ENCODE data around the gene CELF5. TPM values are rescaled to one million over a fixed set of nuclear protein-coding genes. Genes with fewer than 3 reads are reported as not detected.
A peak's percentile ranks its signal among the peaks of the same experiment; 100 is the strongest.

Gene CELF5
- total and polyA plus RNA-seq, 9 of the 15 experiments (the other 6 are each of a cell fraction or from before 2014, with no cell fraction given) = 0.01 to 0.56 (median 0.22) TPM

DNA sequence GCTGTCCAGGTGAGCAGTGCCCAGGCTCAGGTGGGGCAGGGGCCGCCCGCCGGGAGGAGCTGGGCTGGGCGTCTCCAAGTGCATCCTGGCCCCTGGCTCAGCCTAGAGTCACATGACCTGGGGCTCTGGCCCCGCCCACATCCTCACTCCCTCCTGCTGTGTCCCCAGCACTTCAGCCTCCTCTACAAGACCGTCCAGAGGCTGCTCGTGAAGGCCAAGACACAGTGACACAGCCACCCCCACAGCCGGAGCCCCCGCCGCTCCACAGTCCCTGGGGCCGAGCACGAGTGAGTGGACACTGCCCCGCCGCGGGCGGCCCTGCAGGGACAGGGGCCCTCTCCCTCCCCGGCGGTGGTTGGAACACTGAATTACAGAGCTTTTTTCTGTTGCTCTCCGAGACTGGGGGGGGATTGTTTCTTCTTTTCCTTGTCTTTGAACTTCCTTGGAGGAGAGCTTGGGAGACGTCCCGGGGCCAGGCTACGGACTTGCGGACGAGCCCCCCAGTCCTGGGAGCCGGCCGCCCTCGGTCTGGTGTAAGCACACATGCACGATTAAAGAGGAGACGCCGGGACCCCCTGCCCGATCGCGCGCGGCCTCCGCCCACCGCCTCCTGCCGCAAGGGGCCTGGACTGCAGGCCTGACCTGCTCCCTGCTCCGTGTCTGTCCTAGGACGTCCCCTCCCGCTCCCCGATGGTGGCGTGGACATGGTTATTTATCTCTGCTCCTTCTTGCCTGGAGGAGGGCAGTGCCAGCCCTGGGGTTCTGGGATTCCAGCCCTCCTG is 16.8 kb upstream of the CELF5 start:
- BruUV-seq (replicated peaks) = TSS peak; percentile 30
- ATAC-seq = peak; percentile 75
- Histone ChIP-seq H2AFZ (ENCODE audit: low read depth, low read length) (no peak overlapping the region), H3K4me1 (replicated peaks in 1 of 2; ENCODE audit: control insufficient read depth in 2 of 2, insufficient read depth in 2 of 2, low read length in 2 of 2) (peaks cover 0 to 56% of the 10 kb centered on the region in 2 experiments; a peak in 2 of 5 replicates), H3K4me2 (ENCODE audit: insufficient read depth, low read length) (no peak overlapping the region), H3K9me1 (ENCODE audit: control insufficient read depth, insufficient read depth, low read length) (peaks cover 3% of the 10 kb centered on the region), H3K4me3 (no peak overlapping the region), H3K27me3 (ENCODE audit: control insufficient read depth in 2 of 2, insufficient read depth in 2 of 2, low read length in 2 of 2) (no peaks in the 10 kb centered on the region), H3K27ac (ENCODE audit: extremely low read depth, low read depth, low read length) (no peak overlapping the region), H3K9me3 (replicated peaks; ENCODE audit: control insufficient read depth, insufficient read depth, low read depth, low read length) (no peaks in the 10 kb centered on the region), H3K36me3 (ENCODE audit: control insufficient read depth, insufficient read depth, low read length) (peaks cover 58% of the 10 kb centered on the region; the same call in 2 of the 3 replicates), H3K9ac (ENCODE audit: insufficient read depth in 1 of 2, low read depth in 2 of 2, low read length in 2 of 2) (no peak overlapping the region; a peak in 1 of 4 replicates), H3K79me2 (ENCODE audit: control insufficient read depth, insufficient read depth, low read length) (no peaks in the 10 kb centered on the region), H4K20me1 (replicated peaks; ENCODE audit: control insufficient read depth, insufficient read depth, low read length) (0 out of 2 replicates have a peak, but pooled peaks cover 10% of the 10 kb centered on the region)
- in situ Hi-C loops (cut with MboI) = no loop called here
- intact Hi-C loops (cut with micrococcal nuclease) = no loop called here
- ChIA-PET POLR2A (interaction anchor here (1.1 kb wide), 1 partner anchor 9 kb away, joined by 3 read pairs; no protein-coding TSS in a partner anchor), CTCF (ENCODE audit: low intra/inter-chr PET ratio) (no interaction called here)
- DNase-seq (ENCODE audit: extremely low read depth in 1 of 4, low spot score in 3 of 4) = peak; percentile 60 to 72 (median 66)
- 84% methylated on average over 32 of the region's 43 CpGs for WGBS (ENCODE audit: insufficient coverage, low coverage, missing lambda C conversion rate)
- no peak for FAIRE-seq
- TF ChIP-seq, protein P1, sequence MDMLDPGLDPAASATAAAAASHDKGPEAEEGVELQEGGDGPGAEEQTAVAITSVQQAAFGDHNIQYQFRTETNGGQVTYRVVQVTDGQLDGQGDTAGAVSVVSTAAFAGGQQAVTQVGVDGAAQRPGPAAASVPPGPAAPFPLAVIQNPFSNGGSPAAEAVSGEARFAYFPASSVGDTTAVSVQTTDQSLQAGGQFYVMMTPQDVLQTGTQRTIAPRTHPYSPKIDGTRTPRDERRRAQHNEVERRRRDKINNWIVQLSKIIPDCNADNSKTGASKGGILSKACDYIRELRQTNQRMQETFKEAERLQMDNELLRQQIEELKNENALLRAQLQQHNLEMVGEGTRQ (CRISPR knock-in tag; IDR thresholded peaks at IDR 0.05) = peak; percentile 81
- TF ChIP-seq TFAP4 (CRISPR knock-in tag; IDR thresholded peaks at IDR 0.05; ENCODE audit: borderline replicate concordance) (no peak), RAD51 (IDR thresholded peaks at IDR 0.05; ENCODE audit: borderline replicate concordance, low read depth) (peak; percentile 79), USF1 (CRISPR knock-in tag; IDR thresholded peaks at IDR 0.05) (peak; percentile 77), ZNF143 (CRISPR knock-in tag; IDR thresholded peaks at IDR 0.05) (no peak), EGR1 (conservative IDR thresholded peaks at IDR 0.05) (peak; percentile 55; the same call in 1 of the 2 replicates), ZNF445 (CRISPR knock-in tag; IDR thresholded peaks at IDR 0.05; ENCODE audit: low read depth) (no peak), ZNF3 (CRISPR knock-in tag; IDR thresholded peaks at IDR 0.05) (no peak), BCOR (IDR thresholded peaks at IDR 0.05) (no peak), ZNF316 (IDR thresholded peaks at IDR 0.05) (no peak), TOE1 (IDR thresholded peaks at IDR 0.05; ENCODE audit: borderline replicate concordance) (peak; percentile 90), TOE1 (CRISPR knock-in tag; IDR thresholded peaks at IDR 0.05; ENCODE audit: borderline replicate concordance, low read depth) (no peak), ZNF280A (IDR thresholded peaks at IDR 0.05; ENCODE audit: low read depth, partially characterized antibody) (no peak), ETS1 (conservative IDR thresholded peaks at IDR 0.05; ENCODE audit: control insufficient read depth, low read depth, low read length) (no peak)

Data from K562 (cell line).